ENCODE data around the gene AKR1B1.

GRCh38 chr7:134394056-134394455 lies 64.8 kb downstream of the AKR1B1 start:
- TF ChIP-seq, protein P1, sequence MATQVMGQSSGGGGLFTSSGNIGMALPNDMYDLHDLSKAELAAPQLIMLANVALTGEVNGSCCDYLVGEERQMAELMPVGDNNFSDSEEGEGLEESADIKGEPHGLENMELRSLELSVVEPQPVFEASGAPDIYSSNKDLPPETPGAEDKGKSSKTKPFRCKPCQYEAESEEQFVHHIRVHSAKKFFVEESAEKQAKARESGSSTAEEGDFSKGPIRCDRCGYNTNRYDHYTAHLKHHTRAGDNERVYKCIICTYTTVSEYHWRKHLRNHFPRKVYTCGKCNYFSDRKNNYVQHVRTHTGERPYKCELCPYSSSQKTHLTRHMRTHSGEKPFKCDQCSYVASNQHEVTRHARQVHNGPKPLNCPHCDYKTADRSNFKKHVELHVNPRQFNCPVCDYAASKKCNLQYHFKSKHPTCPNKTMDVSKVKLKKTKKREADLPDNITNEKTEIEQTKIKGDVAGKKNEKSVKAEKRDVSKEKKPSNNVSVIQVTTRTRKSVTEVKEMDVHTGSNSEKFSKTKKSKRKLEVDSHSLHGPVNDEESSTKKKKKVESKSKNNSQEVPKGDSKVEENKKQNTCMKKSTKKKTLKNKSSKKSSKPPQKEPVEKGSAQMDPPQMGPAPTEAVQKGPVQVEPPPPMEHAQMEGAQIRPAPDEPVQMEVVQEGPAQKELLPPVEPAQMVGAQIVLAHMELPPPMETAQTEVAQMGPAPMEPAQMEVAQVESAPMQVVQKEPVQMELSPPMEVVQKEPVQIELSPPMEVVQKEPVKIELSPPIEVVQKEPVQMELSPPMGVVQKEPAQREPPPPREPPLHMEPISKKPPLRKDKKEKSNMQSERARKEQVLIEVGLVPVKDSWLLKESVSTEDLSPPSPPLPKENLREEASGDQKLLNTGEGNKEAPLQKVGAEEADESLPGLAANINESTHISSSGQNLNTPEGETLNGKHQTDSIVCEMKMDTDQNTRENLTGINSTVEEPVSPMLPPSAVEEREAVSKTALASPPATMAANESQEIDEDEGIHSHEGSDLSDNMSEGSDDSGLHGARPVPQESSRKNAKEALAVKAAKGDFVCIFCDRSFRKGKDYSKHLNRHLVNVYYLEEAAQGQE (IDR thresholded peaks at IDR 0.05; ENCODE audit: insufficient read depth in 1 of 2, low read depth in 2 of 2, low read length in 2 of 2), result no peak
- TF ChIP-seq POLR2AphosphoS5 (IDR thresholded peaks at IDR 0.05; ENCODE audit: low read depth, low read length), result no peak
